ENCODE results near the gene DPH1.

DPH1 gene

DNA sequence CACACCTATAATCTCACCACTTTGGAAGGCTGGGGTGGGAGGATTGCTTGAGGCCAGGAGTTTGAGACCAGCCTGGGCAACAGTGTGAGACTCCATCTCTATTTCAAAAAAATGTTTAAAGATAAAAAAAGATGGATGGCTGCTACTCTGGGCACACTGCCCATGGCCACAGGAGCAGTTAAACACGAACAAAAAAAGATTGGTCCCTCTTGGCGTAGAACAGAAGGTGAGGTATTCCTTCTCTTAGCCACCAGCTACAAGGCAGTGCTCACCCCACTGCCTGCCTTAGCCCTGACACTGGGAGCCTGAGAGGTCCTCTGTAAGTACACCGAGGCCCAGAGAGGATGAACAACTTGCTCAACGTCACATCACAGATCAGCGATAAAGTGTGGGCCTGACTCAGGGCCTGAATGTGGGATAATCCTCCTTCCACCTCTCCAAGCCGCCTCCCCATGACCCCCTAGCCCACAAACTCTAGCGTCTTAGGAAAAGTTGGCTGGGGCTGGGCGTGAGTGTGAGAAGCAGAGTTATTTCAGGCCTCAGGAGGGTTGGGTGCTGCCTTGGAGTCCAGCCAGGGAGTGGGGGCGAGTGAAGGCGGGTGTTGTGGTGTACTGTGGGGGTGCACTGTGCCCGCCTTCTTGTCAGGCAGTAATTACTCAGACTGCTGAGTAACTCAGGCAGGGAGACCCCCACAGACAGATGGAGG, 2.3 kb upstream of the DPH1 start:
- DNase-seq: no peak

GRCh38 chr17:2028234-2028614, 1.7 kb upstream of the DPH1 start:
- no peak for DNase-seq

DNA sequence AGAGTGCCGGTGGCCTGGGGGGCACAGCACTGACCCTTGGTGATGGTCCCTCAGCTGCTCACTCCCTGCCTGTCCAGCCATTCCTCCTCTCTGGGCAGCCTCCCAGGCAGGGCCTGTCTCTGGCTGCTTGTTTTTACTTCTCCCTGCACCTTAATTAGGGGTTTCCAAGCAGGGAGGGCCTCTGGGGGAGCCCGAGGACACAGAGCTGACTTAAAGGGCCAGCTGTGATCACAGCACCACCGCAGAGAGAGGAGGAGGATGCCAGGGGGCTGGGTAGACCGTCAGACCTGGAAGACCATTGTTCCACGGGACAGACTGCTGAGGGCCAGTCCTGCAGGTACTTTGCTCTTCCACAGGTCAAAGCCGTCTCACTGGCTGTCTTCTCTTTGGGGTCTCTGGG, 1.2 kb upstream of the DPH1 start:
- no peak for DNase-seq

- no peak for DNase-seq
Observed at GRCh38 chr17:2030779-2031163, 818 bp downstream of the DPH1 start.

DNA sequence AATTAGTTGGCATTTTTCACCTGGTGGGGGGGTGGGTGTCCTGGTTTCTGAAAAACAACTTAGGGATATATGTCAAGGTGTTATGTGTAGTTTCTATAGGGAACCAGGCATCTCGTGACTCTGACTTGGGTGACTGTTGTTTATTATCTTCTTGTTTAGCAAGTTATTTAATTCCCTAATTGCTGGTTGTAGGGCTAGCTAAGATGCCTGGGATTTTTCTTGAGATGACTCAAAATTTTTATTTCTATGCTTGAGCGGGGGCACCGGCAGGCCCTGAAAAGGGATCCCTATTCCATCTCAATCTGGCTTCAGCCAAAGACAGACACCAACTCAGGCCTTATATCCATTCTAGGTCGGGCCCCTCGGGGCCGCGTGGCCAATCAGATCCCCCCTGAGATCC, 3.2 kb downstream of the DPH1 start:
- DNase-seq: no peak

- DNase-seq: peak in 1 of 2 experiments; percentile 25
Observed at GRCh38 chr17:2034157-2034556, 4.2 kb downstream of the DPH1 start.

DNA sequence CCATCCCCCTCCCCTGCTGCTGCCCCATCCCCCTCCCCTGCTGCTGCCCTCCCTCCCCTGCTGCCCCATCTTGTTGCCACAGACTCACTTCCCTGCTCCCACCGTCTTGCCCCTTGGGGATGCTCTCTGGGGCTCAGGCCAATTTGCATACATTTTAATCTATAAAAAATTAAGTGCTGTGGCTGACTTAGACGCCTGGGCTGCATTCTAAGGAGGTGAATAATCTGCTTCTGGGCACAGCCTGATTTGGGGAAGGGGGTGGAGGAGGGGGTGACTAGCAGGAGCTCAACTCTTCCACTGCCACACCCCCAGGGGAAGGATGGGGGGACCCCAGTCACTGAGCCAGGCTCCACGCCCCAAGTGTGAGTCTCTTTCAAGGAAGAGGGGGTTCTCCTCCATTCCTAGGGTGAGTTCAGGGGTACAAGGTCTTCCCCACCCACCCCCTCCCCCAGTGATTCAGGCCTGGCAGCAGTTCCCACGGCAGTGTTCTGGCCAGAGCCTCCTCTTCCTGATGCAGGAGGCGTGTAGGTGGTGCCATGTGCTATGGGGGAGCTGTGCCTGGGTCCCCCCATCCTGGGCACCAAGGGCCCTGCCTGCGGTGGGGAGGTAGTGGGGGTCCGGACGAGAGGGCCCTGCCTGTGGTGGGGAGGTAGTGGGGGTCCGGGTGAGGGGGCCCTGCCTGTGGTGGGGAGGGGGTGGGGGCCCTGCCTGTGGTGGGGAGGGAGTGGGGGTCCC, 5.0 kb downstream of the DPH1 start:
- no peak for DNase-seq

DNA sequence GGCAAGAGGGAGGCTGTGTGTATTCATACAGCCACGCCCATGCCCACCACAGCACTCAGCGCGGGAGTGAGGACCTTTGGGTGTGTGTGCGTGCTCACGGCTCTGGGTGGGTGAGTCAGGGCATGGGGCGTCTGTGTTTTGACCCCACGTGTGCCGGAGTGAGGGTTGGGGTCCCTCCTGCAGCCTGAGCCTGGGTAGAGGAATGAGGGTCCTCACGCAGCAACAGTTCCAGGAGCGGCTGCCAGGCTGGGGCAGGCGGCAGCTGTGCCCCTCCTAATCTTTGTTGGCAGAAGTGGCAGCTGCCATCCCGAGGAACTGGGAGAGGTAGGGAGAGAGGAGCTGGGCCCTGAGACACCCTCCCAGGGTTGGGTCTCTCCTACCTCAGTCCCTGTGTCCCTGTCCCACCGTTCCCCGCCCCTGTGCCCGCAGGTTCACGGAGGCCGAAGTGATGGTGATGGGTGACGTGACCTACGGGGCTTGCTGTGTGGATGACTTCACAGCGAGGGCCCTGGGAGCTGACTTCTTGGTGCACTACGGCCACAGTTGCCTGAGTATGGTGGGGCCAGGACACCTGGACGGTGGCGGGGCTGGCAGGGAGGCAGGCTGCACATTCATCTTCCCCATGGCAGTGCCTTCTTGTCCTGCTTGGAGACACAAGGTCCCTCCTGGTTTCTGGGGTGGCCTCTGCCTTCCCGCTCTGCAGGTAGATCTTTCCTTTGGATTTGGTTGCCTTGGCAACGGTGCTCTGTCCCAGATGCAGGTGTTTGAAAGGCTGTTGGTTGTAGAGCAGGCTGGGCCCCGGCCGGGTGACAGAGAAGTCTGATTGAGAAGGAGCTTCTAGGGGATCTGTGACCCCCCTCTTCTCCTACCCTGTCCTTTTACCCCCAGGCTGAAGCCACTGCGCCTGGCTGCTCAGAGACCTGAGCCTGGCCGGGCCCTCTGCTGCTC, 5.9 kb downstream of the DPH1 start:
- no peak for DNase-seq

DNA sequence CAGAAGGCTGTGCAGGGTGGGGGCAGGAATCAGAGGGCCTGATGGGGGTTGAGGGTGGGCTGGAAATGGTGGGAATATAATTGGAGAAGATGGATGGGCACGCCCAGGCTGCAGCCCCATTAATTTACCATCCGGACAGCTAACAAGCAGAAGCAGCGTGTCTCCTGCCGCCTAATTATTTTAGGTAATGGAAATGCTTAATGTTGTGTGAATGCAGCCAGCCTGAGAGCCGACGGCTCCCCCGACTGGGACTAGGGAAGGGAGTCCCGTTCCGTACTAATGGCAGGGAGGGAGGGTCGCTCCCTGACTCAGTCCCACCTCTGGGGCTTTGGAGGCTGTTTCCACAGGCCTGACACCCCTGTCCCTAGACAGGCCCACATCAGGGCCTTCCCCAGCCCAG, 7.2 kb downstream of the DPH1 start:
- DNase-seq: no peak

GRCh38 chr17:2040219-2040827, 10.4 kb downstream of the DPH1 start:
- DNase-seq: no peak

- peak; percentile 69 to 89 for DNase-seq
Observed at GRCh38 chr17:2040942-2041560, 11.1 kb downstream of the DPH1 start.

GRCh38 chr17:2041561-2042389, 11.8 kb downstream of the DPH1 start, which contains the start of gene OVCA2:
OVCA2 (plus strand) TSS chr17:2042022; CDS start chr17:2042048, 26 bp downstream.
- peak; percentile 90 to 95 for DNase-seq

GRCh38 chr17:2042390-2042847, 12.5 kb downstream of the DPH1 start:
- DNase-seq: no peak

- no peak for DNase-seq
Observed at GRCh38 chr17:2042933-2043332, 13.0 kb downstream of the DPH1 start.

- no peak for DNase-seq
Observed at GRCh38 chr17:2043785-2044184, 13.8 kb downstream of the DPH1 start.

- DNase-seq: no peak
Observed at GRCh38 chr17:2044263-2044894, 14.4 kb downstream of the DPH1 start.

GRCh38 chr17:2047590-2047989, 17.6 kb downstream of the DPH1 start:
- no peak for DNase-seq

GRCh38 chr17:2048805-2049204, 18.9 kb downstream of the DPH1 start:
- peak in 1 of 2 experiments; percentile 56 for DNase-seq

DNA sequence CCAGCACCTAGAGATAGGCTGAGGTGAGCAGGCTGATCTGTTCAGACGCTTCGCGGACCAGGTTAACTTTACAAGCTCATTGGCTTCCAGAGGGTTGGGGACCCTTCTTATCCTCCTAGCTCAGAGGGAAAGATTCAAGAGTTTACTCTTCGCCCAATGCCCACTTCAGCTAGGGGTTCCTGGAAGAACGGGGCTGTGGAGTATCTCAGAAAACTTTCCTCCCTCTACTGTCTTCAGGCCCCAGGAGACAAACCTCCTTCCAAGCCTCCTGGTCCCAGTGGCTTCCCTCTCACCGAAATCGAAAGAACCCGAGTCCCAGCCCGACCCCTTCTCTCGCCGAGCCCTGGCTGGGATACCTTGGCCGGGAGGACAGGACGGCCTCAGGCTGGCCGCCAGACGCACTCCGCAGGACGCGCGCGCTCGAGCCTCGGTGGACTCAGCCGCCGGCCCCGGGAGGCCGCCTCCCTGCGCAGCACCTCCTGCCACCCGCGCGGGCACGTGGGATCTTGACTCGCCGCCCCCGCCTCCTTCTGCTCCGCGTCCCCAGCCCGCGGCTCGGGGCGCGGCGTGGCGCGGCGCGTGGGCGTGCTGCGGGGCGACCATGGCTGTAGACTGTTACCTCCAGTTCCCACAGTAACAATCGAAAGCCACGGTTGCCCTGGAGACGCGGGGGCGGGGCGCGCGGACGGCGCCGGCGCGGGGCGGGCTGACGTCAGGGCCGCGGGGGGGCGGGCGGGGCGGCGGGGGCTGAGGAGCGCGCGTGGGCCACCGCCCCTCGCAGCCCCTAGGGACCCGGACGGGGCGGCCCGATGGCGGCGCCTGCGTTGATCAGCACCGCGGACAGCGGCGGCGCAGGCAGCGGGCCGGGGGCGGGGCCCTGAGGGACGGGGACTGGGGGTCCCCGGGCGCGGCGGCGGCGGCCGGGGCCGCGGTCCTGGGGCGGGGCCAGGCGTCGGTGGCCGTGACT, 19.7 kb downstream of the DPH1 start:
- DNase-seq: peak; percentile 41 to 69
